CD4-positive, alpha-beta T cell (primary cell): ENCODE results near the gene ANKLE1. TPM values are rescaled to one million over a fixed set of nuclear protein-coding genes. Genes with fewer than 3 reads are reported as not detected.

ENCODE experiments used
- ATAC-seq: fragments of 200-7000 bp; cut with Tn5 transposase; one replicate; pipeline ENCODE4 v1.10.0; 2022; ENCODE audit warnings: mild to moderate bottlenecking; ENCODE audit not compliant: poor library complexity
- CTCF ChIA-PET: fragments of 350-600 bp; sonication (Branson Sonifier 250); formaldehyde crosslinking; loops from one replicate; lab custom pipeline; 2021; ENCODE audit warnings: antibody characterized with exemption, inconsistent platforms; lab: Charles Lee
- POLR2A ChIA-PET: fragments of 350-600 bp; sonication (Branson Sonifier 250); formaldehyde crosslinking; loops from one replicate; lab custom pipeline; 2021; ENCODE audit warnings: antibody characterized with exemption, inconsistent platforms; lab: Charles Lee
- DNase-seq, 14 experiments: peaks; one replicate each; pipeline ENCODE4 v3.0.0-alpha.2; 2013 to 2020; ENCODE audit warnings: mixed read lengths in 2 of 14
- H3K27ac ChIP-seq, 2 donors: one replicate each; pipeline versions ENCODE4 v1.5.1 to v1.7.0; 2013; ENCODE audit warnings: low read length in 2 of 2, low read depth in 1 of 2, mild to moderate bottlenecking in 1 of 2
- H3K27me3 ChIP-seq, 2 experiments: 1 replicate in 1 of 2; 2 replicates in 1 of 2; pipeline versions ENCODE4 v1.6.1 to v1.7.0; 2013; ENCODE audit warnings: low read length in 2 of 2, control low read depth in 1 of 2, mild to moderate bottlenecking in 1 of 2, moderate library complexity in 1 of 2; ENCODE audit not compliant: insufficient read depth in 2 of 2, control insufficient read depth in 1 of 2
- H3K36me3 ChIP-seq: one replicate; pipeline ENCODE4 v1.6.1; 2013; ENCODE audit warnings: low read length, control low read depth; ENCODE audit not compliant: insufficient read depth
- H3K4me1 ChIP-seq: one replicate; pipeline ENCODE4 v1.6.1; 2013; ENCODE audit warnings: low read length, control low read depth; ENCODE audit not compliant: insufficient read depth
- H3K4me3 ChIP-seq: one replicate; pipeline ENCODE4 v1.5.1; 2013; ENCODE audit warnings: mild to moderate bottlenecking, low read length, moderate library complexity
- H3K9me3 ChIP-seq, 2 experiments: 1 replicate in 1 of 2; 2 replicates in 1 of 2; pipeline versions ENCODE4 v1.6.1 to v1.7.0; 2013; ENCODE audit warnings: low read length in 2 of 2, mild to moderate bottlenecking in 2 of 2, control low read depth in 1 of 2, moderate library complexity in 1 of 2; ENCODE audit not compliant: control insufficient read depth in 1 of 2, insufficient read depth in 1 of 2
- H3K27ac Mint-ChIP-seq: one replicate; pipeline ENCODE4 v1.8.0; 2020; ENCODE audit warnings: mixed read lengths
- H3K27me3 Mint-ChIP-seq: one replicate; pipeline ENCODE4 v1.8.0; 2021; ENCODE audit warnings: mixed read lengths
- H3K36me3 Mint-ChIP-seq: one replicate; pipeline ENCODE4 v1.8.0; 2021; ENCODE audit warnings: low read depth, mixed read lengths
- H3K4me1 Mint-ChIP-seq: one replicate; pipeline ENCODE4 v1.8.0; 2021; ENCODE audit warnings: low read depth, mixed read lengths
- H3K4me3 Mint-ChIP-seq: one replicate; pipeline ENCODE4 v1.8.0; 2020; ENCODE audit warnings: mild to moderate bottlenecking, mixed read lengths
- H3K9me3 Mint-ChIP-seq: one replicate; pipeline ENCODE4 v1.8.0; 2020; ENCODE audit warnings: mixed read lengths
- intact Hi-C, 2 experiments: fragments of 100-400 bp; cut with DNase I in 1 of 2; cut with micrococcal nuclease in 1 of 2; formaldehyde crosslinking; loops; one replicate each; pipeline versions ENCODE4 v1.15.1 to v1.9.0; 2023 to 2025; cut with DNase I, micrococcal nuclease
- total RNA-seq, 174 experiments: library from RNA in 2 of 174; stranded (reverse) in 2 of 174; gene quantifications; one replicate each; pipeline ENCODE4 v1.2.3 and lab custom pipeline; 2021 to 2026
- TF ChIP-seq, protein P1 (sequence below): fragments of 200-600 bp; IDR thresholded peaks from one replicate; pipeline ENCODE4 v1.8.0; 2022; ENCODE audit warnings: antibody characterized with exemption, mild to moderate bottlenecking

The ANKLE1 gene
- total RNA-seq, 2 experiments from 2014 or later, result 0.85 to 1.9 TPM

DNA sequence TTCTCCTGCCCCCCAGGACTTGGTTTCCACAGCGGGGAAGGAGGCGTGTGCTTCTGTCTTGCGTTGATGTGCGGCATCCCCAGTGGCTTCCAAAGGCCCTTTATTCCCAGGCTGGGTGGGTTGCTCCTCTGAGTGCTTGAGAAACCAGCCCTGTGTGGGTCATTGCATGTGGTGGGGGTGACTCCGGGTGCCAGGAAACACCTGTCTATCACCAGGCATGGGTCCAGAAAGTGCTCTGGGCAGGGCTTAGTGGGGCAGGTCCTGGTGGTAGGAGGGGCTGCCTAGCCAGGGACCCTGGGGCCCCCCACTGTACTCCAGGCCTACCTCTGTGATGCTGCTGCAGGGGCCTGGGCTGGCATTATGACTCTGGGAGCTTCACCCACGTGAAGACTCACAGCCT lies 37.3 kb downstream of the ANKLE1 start:
- H3K4me3 ChIP-seq, result no peak overlapping the region
- H3K36me3 Mint-ChIP-seq, result peaks cover 56% of the 10 kb centered on the region
- H3K27ac Mint-ChIP-seq, result no peak overlapping the region
- DNase-seq (no peak), ATAC-seq (no peak)
- H3K27me3 Mint-ChIP-seq, result no peaks in the 10 kb centered on the region
- peaks cover 50% of the 10 kb centered on the region for H3K36me3 ChIP-seq
- ChIA-PET POLR2A (interaction anchor here (0.8 to 1.5 kb wide), 2 partner anchors 10 to 15 kb away, joined by 3 read pairs; partner anchors contain the start of genes ANO8 and DDA1), CTCF (no interaction called here)
- no peaks in the 10 kb centered on the region for H3K9me3 Mint-ChIP-seq
- peaks cover 6% of the 10 kb centered on the region for H3K4me1 Mint-ChIP-seq
- TF ChIP-seq, protein P1, sequence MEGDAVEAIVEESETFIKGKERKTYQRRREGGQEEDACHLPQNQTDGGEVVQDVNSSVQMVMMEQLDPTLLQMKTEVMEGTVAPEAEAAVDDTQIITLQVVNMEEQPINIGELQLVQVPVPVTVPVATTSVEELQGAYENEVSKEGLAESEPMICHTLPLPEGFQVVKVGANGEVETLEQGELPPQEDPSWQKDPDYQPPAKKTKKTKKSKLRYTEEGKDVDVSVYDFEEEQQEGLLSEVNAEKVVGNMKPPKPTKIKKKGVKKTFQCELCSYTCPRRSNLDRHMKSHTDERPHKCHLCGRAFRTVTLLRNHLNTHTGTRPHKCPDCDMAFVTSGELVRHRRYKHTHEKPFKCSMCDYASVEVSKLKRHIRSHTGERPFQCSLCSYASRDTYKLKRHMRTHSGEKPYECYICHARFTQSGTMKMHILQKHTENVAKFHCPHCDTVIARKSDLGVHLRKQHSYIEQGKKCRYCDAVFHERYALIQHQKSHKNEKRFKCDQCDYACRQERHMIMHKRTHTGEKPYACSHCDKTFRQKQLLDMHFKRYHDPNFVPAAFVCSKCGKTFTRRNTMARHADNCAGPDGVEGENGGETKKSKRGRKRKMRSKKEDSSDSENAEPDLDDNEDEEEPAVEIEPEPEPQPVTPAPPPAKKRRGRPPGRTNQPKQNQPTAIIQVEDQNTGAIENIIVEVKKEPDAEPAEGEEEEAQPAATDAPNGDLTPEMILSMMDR, result no peak
- intact Hi-C loops, result no loop called here
- no peaks in the 10 kb centered on the region for H3K27me3 ChIP-seq
- H3K27ac ChIP-seq, result no peak overlapping the region
- H3K4me3 Mint-ChIP-seq, result no peak overlapping the region
- no peaks in the 10 kb centered on the region for H3K9me3 ChIP-seq
- peaks cover 14% of the 10 kb centered on the region for H3K4me1 ChIP-seq

- Mint-ChIP-seq H3K4me1 (peaks cover 6% of the 10 kb centered on the region), H3K9me3 (no peaks in the 10 kb centered on the region), H3K4me3 (no peak overlapping the region), H3K27me3 (no peaks in the 10 kb centered on the region), H3K27ac (no peak overlapping the region), H3K36me3 (peaks cover 50% of the 10 kb centered on the region)
- TF ChIP-seq, protein P1, result no peak
- Histone ChIP-seq H3K4me3 (no peak overlapping the region), H3K9me3 (no peaks in the 10 kb centered on the region), H3K27ac (no peak overlapping the region), H3K27me3 (no peaks in the 10 kb centered on the region), H3K4me1 (peaks cover 14% of the 10 kb centered on the region), H3K36me3 (peaks cover 43% of the 10 kb centered on the region)
- peak in 1 of 14 experiments; percentile 13 for DNase-seq
- no peak for ATAC-seq
- POLR2A ChIA-PET, result interaction anchor here (0.8 to 1.5 kb wide), 2 partner anchors 10 to 15 kb away, joined by 3 read pairs; partner anchors contain the start of genes ANO8 and DDA1
- CTCF ChIA-PET, result no interaction called here
- intact Hi-C loops, result no loop called here
Measured at GRCh38 chr19:17319473-17320238, 38.0 kb downstream of the ANKLE1 start.

DNA sequence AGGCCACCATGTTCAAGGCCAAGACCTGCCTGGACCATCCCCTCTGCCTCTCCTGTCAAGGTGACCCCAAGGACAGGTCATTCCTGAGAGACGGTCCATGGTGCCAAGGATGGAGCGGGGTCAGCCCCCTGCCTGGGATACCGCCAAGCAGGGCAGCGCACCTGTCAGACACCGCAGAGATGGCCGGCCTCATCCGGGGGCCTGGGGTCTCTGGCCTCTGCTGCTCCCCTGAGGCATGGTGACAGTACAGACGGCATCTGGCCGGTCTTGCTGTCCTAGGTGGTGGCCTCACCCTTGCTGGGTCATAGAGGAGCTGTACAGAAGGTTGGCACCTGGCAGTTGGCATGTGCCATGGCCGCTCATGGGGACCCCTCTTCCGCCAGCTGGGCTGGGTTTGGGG lies 38.7 kb downstream of the ANKLE1 start:
- Mint-ChIP-seq H3K9me3 (no peaks in the 10 kb centered on the region), H3K4me1 (peaks cover 6% of the 10 kb centered on the region), H3K27me3 (no peaks in the 10 kb centered on the region), H3K27ac (no peak overlapping the region), H3K36me3 (peaks cover 49% of the 10 kb centered on the region), H3K4me3 (no peak overlapping the region)
- TF ChIP-seq, protein P1, result no peak
- intact Hi-C loops, result no loop called here
- H3K27me3 ChIP-seq, result no peaks in the 10 kb centered on the region
- CTCF ChIA-PET, result no interaction called here
- H3K27ac ChIP-seq, result no peak overlapping the region
- DNase-seq (no peak), ATAC-seq (no peak)
- peaks cover 0 to 7% of the 10 kb centered on the region in 2 experiments for H3K9me3 ChIP-seq
- peaks cover 14% of the 10 kb centered on the region for H3K4me1 ChIP-seq
- peaks cover 38% of the 10 kb centered on the region for H3K36me3 ChIP-seq
- POLR2A ChIA-PET, result no interaction called here
- H3K4me3 ChIP-seq, result no peak overlapping the region
